Epithelial cell of prostate (primary cell): Measurements from ENCODE around the gene KAT6B.
"Not testable (repeated sequence)": the region's sequence is repeated elsewhere in the genome, so short reads cannot be mapped to it uniquely, and the experiment has no call there.

ENCODE experiments used
- DNase-seq: peaks from one replicate; pipeline ENCODE4 v3.0.0-alpha.2; 2011; ENCODE audit warnings: low read depth, low spot score
- H3K27ac ChIP-seq: fragments of 450-650 bp; 2 replicates; pipeline ENCODE4 v1.5.1; 2017; ENCODE audit warnings: mild to moderate bottlenecking

Gene KAT6B

GRCh38 chr10:74826142-74827044 lies at the start of gene KAT6B:
TSS of gene KAT6B (plus strand) at chr10:74826600. CDS start at chr10:74842858, 16,258 bp downstream.
- peak; percentile 100 for DNase-seq
- peak within 1 kb of the TSS; percentile 86 for H3K27ac ChIP-seq

- DNase-seq = no peak
- H3K27ac ChIP-seq = no peak overlapping the region
These were observed 47.8 kb upstream of the KAT6B start for GRCh38 chr10:74778436-74779094.

GRCh38 chr10:74781870-74782269 lies 44.5 kb upstream of the KAT6B start:
- DNase-seq, H3K27ac ChIP-seq: not testable (repeated sequence)

GRCh38 chr10:74784462-74784861 lies 41.9 kb upstream of the KAT6B start:
- no peak for DNase-seq
- H3K27ac ChIP-seq = no peak overlapping the region

DNA sequence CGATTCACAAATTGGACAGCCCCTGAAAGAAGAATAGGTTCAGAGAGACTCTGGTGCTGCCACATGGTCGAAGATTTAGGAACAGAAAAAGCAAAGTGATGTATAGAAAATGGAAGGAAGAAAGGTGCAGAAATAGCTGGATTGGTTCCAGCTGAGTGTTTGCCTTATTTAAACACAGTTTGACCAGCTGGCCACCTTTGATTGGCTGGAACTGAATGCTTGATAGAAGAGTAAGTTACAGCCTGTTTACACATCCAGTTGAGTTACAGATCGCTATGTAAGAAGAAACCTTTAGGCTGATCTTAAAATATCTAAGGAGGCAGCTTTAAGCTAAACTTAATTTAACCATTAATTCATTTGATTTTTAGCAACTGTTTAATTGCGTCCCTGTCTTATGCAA lies 40.3 kb upstream of the KAT6B start:
- no peak for DNase-seq
- no peak overlapping the region for H3K27ac ChIP-seq

- DNase-seq = no peak
- no peak overlapping the region for H3K27ac ChIP-seq
These were observed 38.9 kb upstream of the KAT6B start for GRCh38 chr10:74787457-74787856.

- DNase-seq, H3K27ac ChIP-seq: not testable (repeated sequence)
These were observed 34.4 kb upstream of the KAT6B start for GRCh38 chr10:74791979-74792378.

DNA sequence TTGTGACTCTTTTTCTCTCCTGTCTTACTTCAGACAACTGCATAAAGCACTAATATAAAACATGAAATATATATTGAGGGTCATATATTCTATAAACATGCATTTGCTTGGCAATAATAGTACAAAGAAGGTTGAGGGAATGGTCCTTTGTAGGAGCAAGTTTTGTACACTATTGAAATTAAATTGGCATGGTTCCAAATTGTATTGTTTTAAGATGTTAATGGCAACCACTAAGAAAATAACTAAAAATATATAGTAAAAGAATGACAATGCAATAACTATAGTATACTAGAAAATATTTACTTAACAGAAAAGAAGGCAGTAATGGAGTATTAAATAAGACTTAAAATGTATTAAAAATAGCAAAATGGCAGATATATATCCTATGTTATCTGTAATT lies 33.7 kb upstream of the KAT6B start:
- no peak for DNase-seq
- no peak overlapping the region for H3K27ac ChIP-seq

GRCh38 chr10:74793240-74793639 lies 33.2 kb upstream of the KAT6B start:
- H3K27ac ChIP-seq, DNase-seq: not testable (repeated sequence)

GRCh38 chr10:74794531-74794930 lies 31.9 kb upstream of the KAT6B start:
- no peak for DNase-seq
- no peak overlapping the region for H3K27ac ChIP-seq

DNA sequence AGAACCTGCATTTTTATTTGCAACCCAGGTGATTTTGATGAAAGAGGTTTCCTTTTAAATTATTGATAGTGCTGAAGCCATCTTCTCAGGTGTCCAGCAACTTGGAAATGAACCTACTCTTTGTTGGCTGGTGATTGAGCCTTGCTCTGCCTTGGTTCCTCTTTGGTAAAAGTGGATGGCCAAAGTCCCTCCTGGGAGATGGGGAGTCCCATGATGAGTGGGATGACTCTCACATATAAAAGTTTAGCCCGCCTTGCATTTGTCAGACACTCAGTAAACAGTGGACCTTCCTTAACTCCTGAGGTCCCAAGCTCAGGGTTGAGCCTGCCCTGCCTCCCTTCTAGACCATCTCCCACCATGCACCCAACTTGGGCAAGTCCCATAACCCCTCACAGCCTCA lies 28.9 kb upstream of the KAT6B start:
- no peak for DNase-seq
- no peak overlapping the region for H3K27ac ChIP-seq

GRCh38 chr10:74799721-74800221 lies 26.6 kb upstream of the KAT6B start:
- DNase-seq = peak; percentile 82
- H3K27ac ChIP-seq = peak overlapping the region; percentile 48

DNA sequence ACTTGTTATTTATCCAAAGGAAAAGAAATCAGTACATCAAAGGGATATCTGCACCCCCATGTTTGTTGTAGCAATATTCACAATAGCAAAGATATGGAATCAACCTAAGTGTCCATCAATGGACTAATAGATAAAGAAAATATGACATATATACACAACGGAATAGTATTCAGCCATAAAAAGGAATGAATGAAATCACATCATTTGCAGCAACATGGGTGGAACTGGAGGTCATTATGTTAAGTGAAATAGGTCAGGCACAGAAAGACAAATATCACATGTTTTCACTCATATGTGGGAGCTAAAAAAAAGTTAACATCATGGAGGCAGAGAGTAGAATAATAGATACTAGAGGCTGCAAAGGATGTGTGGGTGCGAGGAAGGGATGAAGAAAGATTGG lies 25.0 kb upstream of the KAT6B start:
- no peak overlapping the region for H3K27ac ChIP-seq
- no peak for DNase-seq

- DNase-seq = no peak
- H3K27ac ChIP-seq = no peak overlapping the region
These were observed 17.9 kb upstream of the KAT6B start for GRCh38 chr10:74808501-74808900.

DNA sequence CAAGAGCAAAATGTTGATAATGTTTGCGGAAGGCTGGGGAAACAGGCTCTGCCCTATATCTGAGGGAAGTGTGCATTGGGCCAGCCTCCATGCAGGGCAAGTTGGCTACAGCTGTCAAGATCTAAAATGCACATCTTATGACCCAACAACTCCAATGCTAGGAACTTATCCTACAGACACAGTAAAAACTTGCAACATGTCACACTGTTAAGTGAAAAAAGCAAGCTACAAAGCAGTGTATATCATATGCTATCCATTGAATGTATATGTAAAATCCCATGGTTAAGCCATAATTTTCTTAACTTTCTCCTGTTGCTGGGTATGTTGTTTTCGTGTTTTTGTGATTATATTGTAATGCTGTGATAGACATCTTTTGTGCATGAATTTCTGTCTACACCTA lies 16.3 kb upstream of the KAT6B start:
- no peak for DNase-seq
- no peak overlapping the region for H3K27ac ChIP-seq

GRCh38 chr10:74813381-74814259 lies 12.8 kb upstream of the KAT6B start:
- DNase-seq = no peak
- no peak overlapping the region for H3K27ac ChIP-seq

DNA sequence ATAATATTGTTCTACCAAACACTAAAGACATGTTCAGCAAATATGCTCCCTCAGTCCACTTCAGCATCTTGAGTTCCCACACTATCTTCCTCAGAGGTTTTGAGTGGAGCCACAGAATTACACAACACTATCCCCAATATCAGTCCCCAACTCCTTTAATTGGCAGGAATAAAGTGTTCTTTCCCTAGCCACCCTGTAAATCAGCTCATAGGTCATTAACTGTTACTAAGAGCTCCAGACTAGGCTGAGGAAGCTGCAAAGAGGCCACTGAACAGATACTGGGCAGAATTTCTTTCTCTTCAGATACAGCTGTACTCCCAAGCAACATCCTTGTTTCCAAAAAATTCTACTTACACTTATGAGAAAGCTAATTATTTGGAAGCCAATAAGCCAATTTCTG lies 11.6 kb upstream of the KAT6B start:
- DNase-seq = no peak
- no peak overlapping the region for H3K27ac ChIP-seq

- no peak for DNase-seq
- H3K27ac ChIP-seq = no peak overlapping the region
These were observed 9.4 kb upstream of the KAT6B start for GRCh38 chr10:74816824-74817498.

- DNase-seq = no peak
- no peak overlapping the region for H3K27ac ChIP-seq
These were observed 4.9 kb upstream of the KAT6B start for GRCh38 chr10:74821501-74821900.

DNA sequence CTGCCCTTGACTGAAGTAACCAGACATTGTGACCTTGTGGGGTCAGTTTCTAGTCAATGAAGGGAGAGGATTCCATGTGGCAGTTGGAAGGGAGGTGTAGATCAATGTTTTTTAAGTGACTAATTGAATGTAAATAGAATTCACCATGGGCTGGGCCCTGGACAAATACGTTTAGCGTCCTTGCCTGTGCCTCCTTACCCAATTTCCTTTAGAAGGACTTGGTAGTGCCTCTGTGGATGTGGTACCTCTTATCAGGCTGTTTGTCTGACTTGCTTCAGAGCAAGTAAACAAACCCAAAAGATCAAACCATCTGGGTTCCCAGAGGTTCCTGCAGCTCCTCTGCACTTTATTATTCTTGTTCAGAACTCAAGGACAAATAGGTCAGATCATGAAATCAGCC lies 4.3 kb upstream of the KAT6B start:
- no peak for DNase-seq
- H3K27ac ChIP-seq = no peak overlapping the region
